GM19395 (cell line): ENCODE results near the gene WRNIP1.
A peak's percentile ranks its signal among the peaks of the same experiment; 100 is the strongest.
"Not testable (repeated sequence)": the region's sequence is repeated elsewhere in the genome, so short reads cannot be mapped to it uniquely, and the experiment has no call there.

Experiments
- ATAC-seq: cut with Tn5 transposase; IDR thresholded peaks from one replicate; pipeline ENCODE4 v1.9.1; 2021; ENCODE audit warnings: mild to moderate bottlenecking, moderate library complexity; ENCODE audit not compliant: unreplicated experiment

The WRNIP1 gene

DNA sequence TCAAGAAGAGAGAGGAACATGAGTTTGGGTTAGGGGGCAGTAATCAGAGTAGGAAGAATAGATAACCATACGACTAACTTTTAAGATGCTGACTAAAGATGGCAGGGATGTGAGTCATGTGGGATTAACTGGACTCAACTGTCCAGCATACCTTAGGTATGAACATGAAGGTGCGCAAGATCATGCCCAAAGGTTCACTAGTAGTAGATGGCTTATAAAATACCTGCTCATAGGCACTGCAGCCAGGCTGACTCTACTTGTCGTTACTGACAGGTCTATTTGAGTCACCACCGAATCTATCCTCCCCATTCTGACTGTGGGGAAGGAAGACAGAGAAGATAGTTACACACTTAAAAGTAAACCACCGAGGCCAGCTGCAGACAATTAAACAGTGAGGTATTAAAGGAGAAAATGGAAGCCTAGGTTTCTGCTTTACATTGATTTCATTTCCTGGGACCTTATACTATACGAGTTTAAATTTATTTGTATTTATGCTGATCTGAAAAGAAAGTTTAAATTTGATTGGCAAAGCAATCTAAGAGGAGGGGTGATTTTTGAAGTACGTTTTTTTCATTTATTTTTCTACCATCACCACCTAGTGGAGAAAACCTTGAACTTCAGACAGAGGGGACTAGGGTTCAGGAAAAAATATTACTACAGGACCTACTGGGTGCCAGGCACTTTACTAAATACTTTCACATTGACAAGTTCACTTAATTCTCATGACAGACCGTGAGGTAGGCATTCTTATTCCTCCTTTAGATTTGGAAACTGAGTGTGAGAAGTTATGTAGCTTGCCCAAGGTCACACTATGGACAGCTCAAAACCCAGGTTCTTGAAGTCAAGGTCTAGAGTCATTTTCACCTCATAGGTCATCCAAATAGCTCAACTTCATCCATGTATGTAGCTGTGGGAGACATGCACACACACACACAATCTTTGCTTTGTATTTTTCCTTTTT, 4.0 kb upstream of the WRNIP1 start:
- no peak for ATAC-seq

DNA sequence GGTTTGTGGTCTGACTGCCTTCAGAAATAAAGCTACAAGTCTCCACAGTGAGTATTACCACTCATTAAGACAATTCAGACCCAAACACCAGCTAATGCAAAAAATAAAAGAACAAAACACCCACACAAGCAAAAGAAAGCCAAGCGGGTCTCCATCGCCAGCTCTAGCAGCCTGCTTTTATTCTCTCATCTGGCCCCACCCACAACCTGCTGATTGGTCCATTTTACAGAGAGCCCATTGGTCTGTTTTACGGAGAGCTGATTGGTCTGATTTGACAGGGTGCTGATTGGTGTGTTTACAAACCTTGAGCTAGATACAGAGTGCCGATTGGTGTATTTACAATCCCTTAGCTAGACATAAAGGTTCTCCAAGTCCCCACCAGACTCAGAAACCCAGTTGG, 2.3 kb upstream of the WRNIP1 start:
- not testable (repeated sequence) for ATAC-seq

DNA sequence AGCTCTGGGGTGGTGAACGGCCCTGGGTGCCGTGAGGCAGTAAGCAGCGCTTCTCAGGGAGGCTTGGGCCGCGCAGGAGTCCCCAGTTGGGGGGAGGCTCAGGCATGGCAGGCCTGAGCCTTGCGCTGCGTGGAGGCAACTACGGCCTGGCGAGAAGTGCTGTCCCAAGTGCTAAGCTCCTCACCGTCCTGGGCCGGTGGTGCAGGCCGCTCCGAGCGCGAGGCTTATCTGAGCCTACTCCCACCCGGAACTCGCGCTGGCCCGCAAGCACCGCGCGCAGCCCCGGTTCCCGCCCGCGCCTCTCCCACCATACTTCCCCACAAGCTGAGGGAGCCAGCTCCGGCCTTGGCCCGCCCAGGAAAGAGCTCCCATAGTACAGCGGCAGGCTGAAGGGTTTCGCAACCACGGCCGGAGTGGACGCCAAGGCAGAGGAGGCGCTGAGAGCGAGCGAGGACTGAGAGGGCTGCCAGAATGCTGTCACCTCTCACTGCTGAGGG, 1.8 kb upstream of the WRNIP1 start:
- ATAC-seq: no peak

DNA sequence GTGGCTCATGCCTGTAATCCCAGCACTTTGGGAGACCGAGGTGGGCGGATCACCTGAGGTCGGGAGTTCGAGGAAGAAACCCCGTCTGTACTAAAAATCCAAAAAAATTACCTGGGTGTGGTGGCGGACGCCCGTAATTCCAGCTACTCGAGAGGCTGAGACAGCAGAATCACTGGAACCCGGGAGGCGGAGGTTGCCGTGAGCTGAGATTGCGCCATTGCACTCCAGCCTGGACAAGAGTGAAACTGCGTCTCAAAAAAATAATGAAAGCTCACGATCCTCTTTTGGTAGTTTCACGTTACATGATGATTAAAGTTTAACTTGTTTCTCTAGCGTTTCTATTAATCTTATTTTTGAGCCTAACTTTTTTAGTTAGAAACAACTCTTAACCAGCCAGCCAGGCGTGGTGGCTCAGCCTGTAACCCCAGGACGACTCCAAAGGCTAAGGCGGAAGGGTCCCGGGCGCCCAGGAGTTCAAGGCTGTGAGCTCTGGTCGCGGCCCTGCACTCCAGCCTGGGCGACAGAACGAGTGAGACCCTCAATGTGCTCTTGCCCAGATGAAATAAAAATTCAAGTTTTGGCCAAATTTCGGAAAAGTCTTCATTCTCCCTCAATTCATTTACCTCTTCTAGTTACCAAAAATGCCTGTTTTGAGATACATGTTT, 1.2 kb upstream of the WRNIP1 start:
- ATAC-seq: no peak

DNA sequence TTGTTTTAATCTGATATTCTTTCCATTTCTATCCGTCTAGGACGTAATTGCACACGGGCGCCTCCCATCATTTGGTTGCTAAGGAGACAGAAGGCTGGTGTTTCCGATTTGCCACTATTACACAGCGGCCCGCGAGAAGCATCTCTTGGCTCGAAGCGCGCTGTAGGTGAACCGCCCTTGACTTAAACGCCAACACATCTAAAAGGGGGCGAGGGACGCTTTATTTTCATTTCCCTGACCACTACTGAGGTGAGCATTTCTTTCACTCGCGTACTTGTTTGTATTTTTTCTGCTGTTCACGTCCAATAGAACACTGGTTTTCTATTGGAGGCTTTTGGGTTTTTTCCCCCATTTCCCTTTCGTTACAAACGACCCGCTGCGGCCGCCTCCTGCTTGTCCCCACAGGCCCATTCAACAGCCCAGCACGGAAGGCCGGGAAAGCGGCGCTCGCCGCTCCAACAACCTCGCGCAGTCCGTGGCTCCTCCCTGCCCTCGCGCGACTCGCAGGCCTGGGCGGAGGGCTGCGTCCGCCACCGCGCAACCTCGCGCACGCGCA, 505 bp upstream of the WRNIP1 start:
- ATAC-seq: peak; percentile 66

DNA sequence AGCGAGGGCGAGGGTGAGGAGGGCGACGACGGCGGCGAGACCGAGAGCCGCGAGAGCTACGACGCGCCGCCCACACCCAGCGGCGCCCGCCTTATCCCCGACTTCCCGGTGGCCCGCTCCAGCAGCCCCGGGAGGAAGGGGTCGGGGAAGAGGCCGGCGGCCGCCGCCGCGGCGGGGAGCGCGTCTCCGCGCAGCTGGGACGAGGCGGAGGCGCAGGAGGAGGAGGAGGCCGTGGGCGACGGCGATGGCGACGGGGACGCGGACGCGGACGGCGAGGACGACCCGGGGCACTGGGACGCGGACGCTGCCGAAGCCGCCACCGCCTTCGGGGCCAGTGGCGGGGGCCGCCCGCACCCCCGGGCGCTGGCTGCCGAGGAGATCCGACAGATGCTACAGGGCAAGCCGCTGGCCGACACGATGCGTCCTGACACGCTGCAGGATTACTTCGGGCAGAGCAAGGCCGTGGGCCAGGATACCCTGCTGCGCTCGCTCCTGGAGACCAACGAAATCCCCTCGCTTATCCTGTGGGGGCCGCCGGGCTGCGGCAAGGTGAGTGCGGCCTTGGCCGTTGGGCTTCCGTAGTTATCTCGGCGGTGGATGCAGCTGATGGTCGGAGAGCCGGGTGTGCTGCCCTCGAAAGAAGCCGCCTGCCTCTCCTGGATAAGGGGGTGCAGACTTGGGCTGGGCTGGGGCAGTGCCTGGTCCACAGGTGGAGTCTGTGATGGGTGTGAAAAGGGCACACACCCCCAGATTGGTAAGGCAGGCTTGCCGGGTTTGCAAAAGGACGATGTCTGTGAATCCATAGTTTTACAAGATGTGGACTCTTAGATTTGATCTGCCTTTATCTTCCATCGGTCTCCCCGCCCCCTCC, 938 bp downstream of the WRNIP1 start:
- ATAC-seq: peak; percentile 25

DNA sequence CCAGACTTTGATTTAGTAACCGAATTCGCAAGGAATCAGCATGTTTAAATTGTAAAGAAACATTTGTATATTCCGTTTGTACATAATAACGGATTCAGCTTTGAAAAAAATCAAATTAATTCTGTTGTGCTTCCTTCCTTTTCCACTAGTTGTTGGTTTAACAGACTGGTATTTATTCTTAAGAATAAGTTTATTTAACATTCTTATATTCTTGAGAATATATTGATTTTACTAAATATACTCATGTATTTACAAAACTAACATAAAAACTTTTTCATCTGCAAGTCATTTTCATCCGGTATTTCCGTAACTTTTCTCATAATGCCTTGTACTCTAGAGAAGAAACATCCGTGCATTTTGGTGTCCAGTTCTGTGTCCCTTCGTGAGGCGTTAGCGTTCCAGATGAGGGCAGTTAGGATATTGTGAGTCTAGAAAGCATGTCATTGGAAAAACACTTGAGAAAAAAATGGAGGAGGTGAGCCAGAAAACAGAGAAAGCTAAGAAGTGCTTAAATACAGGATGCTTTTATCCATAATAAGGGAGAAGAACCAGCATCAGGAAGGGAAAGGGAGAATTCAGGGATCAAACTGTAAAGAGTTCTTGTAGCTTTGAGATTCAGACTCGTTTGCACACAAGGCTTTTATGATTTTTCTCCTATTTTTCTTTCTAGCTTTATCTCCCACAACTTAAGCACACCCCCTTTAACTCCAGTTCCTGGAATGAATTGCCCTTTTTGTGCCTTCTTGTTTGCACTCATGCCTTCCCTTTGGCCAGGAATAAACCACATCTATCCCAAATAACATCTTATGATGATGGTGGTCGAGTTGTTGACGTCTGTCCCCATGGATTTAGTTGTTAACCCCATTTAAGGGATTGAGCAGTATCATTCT, 1.8 kb downstream of the WRNIP1 start:
- no peak for ATAC-seq

DNA sequence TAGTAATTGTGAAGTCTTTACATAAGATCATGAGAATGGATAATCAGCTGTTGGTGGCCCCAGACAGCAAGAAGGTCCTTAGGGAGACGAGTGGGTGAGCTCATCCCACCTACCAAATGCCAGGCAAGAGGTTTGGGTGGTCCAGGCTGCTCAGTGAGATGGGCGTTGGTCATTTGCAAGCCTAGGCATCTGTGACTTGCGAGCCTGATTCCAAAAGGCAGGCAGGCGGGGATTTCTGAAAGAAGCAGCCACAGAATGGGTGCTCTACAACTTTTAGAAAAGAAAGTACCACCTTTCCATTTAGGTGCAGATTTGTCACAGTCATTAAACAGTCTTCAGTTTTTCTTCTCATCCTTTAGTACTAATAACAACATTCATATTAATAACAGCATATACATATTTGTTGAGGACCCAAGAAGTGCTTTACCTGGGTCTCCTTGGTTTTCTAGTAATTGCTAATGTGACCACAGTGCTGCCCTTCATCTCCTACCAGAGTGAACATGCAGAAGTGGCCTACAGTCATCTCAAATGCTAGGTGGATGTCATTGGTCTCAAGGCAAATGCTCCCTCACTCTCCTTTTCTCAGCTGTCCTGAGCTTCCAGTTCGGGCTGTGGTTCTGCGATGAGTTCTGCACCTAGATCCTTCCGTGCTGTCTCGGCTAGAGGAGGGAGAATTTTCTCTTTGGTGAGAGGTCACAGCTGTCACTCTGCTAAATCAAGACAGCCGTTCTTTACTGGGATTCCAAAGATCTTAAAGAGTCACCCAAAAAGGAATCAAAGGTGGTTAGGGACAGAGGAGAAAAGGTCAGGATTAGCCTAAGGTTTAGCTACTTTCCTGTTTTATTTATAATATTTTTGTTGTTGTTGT, 2.7 kb downstream of the WRNIP1 start:
- no peak for ATAC-seq

DNA sequence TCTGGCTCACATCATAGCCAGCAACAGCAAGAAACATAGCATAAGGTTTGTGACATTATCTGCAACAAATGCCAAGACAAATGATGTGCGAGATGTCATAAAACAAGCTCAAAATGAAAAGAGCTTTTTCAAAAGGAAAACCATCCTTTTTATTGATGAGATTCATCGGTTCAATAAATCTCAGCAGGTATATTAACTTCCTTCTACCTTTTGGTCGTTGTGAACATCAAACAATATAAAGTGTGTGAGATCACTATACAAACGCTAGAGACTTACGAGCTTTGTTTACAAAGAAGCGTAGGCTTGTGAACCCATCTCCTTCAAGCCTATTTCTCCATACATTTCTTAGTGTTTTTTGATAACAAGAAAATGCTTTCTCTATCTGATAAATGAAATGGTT, 3.5 kb downstream of the WRNIP1 start:
- no peak for ATAC-seq

DNA sequence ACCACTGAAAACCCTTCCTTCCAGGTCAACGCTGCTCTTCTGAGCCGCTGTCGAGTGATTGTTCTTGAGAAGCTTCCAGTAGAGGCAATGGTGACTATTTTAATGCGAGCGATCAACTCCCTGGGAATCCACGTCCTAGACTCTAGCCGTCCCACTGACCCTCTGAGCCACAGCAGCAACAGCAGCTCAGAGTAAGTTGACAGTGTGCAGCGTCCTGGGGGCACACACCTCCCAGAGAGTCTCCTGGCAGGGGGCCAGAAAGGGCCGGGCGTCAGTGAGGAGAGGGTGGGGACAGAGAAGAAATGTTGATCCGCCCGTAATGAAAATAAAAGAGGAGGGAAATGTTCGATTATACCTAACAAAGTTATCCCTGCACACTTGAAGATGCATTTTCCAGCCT, 5.0 kb downstream of the WRNIP1 start:
- no peak for ATAC-seq

DNA sequence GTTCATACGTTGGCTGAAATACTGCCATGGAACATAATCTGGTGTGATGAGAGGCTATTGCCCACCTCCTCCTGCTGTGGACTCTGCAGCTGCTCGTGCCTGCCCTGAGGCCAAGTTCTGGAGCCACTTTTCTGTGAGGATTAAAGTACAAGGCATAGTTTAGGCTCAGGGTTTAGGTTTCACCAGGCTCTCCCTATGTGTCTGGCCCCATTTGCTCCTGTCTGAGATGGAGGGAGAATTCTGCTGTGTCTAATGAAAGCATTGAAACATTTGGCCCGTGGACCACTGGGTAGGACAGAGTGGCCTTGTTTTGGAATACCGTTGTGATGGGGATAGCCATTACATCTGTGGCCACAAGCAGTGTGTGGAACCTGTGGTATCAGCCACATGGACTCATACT, 5.9 kb downstream of the WRNIP1 start:
- no peak for ATAC-seq

DNA sequence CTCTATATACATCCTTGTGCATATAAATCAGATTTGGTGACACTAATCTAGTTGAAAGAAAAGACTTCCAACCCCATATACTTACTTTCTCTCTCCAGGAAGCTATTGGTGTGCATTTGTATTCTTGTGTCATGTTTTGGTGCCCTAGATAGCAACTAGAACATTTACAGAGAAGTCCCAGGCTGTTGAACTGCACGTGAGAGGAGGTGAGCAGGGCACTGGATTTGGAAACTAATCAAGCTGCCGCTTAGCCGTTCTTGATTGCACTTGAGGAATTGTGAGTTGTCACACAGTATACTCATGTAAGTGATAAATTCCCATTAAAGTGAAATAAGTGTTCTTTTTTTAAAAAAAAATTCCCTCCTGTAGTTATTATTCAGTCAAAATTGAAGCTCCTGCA, 7.6 kb downstream of the WRNIP1 start:
- no peak for ATAC-seq

DNA sequence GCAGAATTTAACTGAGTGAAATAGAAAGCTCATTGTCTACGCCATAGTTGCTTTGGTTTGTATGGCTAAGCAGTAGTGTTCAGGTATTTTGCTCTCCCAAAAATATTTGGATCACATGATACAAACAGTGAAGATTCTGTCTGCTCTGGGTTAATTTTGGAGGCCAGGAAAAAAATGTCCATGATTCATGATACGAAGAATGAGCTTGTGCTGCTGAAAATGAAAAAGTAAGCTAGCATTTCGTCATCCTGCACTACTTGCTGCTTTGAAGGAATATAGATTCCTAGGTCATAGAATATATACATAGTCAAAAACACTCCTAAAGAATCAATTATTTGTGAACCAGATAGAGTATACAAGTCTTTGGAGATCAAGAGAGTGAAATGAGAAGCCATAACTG, 8.3 kb downstream of the WRNIP1 start:
- ATAC-seq: no peak

DNA sequence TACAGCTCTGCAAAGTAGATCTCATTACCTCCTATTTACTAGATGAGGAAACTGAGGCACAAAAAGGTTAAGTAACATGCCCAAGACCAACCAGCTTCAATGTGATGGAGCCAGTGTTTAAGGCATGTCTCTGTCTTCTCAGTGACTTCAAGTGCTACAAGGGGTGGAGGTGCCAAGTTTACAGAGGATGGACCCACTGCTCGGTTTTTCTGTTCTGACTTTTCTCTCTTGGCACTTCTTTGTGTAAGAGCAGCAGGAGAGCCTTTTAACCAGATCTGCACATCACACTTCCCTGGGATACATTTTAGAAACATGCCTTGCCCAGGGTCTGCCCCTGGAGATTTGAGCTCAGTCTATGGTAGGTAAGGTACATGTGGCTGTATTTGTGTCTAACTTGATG, 9.8 kb downstream of the WRNIP1 start:
- ATAC-seq: no peak

DNA sequence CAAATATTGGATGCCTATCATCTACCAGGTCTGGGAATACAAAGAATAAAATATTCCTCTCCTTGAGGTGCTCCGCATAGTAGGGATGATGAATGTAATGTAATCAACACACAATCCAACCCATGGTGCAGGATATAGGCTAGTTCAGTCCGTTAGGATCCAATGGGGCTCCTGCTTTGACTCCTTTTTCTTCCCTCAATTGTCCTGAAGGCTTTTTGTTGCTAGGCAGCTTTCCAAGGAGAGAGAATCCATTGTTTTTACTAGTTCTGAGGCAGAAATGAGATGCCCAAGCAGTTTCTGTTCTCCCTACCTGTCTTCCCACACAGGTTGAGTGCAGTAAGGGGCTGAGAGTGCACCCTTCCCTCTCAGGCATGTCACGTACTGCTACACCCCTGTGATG, 12.1 kb downstream of the WRNIP1 start:
- ATAC-seq: no peak

DNA sequence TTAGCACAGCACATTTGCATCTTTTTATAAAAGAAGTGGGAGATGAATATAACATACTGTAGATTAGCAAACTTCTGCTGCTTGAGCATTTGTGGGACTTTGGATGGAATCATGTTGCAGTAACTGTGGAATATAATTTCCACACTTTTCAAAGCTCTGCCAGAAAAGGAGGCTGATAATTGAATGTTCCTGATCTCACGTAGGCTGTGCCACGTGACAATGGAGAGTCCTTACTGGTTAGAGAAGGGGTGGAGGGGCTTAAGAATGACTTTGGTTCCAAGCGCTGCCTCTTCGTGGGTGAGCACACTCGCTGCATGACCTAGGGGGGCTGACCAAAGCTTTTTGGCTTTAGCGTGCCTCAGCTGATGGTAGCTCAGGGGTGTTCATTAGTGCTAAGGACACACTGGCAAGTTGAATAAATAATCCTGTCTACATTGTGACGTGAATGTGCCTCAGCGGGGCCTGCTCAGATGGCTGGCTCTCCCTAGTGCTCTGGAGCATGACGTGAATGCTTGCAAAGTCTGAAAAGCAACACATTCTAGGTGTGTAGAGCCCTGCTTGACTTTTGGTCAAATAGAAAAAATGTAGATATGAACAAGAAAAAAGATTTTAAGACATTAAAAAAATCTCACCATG, 15.0 kb downstream of the WRNIP1 start:
- no peak for ATAC-seq

DNA sequence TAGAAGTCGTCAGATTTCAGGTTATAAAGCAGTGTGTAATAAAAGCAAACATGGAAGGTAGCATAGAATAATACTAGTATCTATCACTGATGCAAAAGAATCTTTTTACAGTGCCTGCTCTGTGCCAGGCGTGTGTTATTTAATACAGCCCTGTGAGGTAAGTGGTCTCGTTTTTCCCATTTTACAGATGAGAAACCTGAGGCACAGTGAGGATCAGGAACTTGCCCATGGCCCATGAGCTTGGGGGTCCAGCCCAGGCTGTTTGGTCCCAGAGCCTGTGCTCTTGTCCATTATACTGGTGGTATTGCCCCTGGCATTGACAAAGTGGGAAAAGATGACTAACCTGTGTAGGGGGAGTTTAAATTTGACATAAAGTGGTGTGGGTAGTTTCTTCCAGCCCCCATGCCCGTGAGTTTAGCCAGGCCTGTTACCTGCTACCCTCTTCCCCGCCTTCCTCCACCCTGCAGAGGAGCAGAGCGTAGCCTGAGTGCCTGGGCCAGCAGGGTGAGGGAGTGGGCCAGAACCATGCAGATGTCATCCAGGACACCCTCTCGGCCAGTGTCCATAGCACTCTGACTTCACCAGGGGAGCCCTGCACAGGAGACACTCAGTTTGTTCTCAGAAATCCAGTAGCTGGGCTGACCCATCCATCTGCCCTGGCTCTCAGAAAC, 16.6 kb downstream of the WRNIP1 start:
- no peak for ATAC-seq

DNA sequence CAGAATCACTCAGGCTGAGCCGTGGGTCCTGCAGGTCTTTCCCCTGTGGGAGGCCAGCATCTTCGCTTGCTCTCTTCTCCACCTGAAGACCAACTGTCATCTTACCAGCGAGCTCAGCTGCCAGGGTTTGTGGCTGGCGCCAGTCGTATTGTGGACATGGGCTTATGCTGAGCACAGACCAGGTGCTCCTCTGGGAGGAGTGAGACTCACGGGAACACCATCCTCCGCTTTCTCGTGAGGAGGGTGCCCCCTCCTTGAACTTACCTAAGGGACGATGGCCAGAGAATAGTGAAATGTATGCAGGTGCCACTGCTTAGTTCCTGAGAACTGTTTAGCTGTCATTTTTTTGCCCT, 17.1 kb downstream of the WRNIP1 start:
- ATAC-seq: no peak
